Measurements from ENCODE around the gene TSPEAR.
A peak's percentile ranks its signal among the peaks of the same experiment; 100 is the strongest.

Gene TSPEAR

GRCh38 chr21:44492567-44493385 lies 218.6 kb downstream of the TSPEAR start:
- TF ChIP-seq HDGF (IDR thresholded peaks at IDR 0.05; ENCODE audit: borderline replicate concordance) (no peak), ELF4 (IDR thresholded peaks at IDR 0.05) (no peak), SUZ12 (IDR thresholded peaks at IDR 0.05) (no peak), PKNOX1 (IDR thresholded peaks at IDR 0.05) (no peak), FOXK2 (IDR thresholded peaks at IDR 0.05) (no peak), CTBP1 (IDR thresholded peaks at IDR 0.05; ENCODE audit: borderline replicate concordance) (no peak), TARDBP (IDR thresholded peaks at IDR 0.05) (no peak), FOXM1 (IDR thresholded peaks at IDR 0.05; ENCODE audit: borderline replicate concordance) (no peak), L3MBTL2 (conservative IDR thresholded peaks at IDR 0.05) (no peak), FOXA1 (IDR thresholded peaks at IDR 0.05) (no peak), BHLHE40 (IDR thresholded peaks at IDR 0.05; ENCODE audit: borderline replicate concordance) (no peak), ZNF384 (IDR thresholded peaks at IDR 0.05) (no peak), LEF1 (IDR thresholded peaks at IDR 0.05; ENCODE audit: borderline replicate concordance) (no peak)
- no peak for DNase-seq (ENCODE audit: extremely low spot score)
- ChIA-PET POLR2A (no interaction called here), CTCF (no interaction called here)

- no peak for TF ChIP-seq FOXM1 (IDR thresholded peaks at IDR 0.05; ENCODE audit: borderline replicate concordance)
- no peak for TF ChIP-seq BHLHE40 (IDR thresholded peaks at IDR 0.05; ENCODE audit: borderline replicate concordance)
- no peak for TF ChIP-seq FOXK2 (IDR thresholded peaks at IDR 0.05)
- no peak for TF ChIP-seq L3MBTL2 (conservative IDR thresholded peaks at IDR 0.05)
- TF ChIP-seq PKNOX1 (IDR thresholded peaks at IDR 0.05) = no peak
- ChIA-PET CTCF (interaction anchor here (0.6 kb wide), 1 partner anchor 516 kb away, joined by 5 read pairs; no protein-coding TSS in a partner anchor), POLR2A (no interaction called here)
- DNase-seq (ENCODE audit: extremely low spot score) = no peak
Observed at GRCh38 chr21:44490816-44491215, 220.6 kb downstream of the TSPEAR start.

- no peak for DNase-seq (ENCODE audit: extremely low spot score)
- ChIA-PET CTCF (interaction anchor here (0.6 kb wide), 1 partner anchor 515 kb away, joined by 5 read pairs; no protein-coding TSS in a partner anchor), POLR2A (no interaction called here)
- TF ChIP-seq FOXA1 (IDR thresholded peaks at IDR 0.05) (no peak), SP1 (IDR thresholded peaks at IDR 0.05) (no peak), ARNT (IDR thresholded peaks at IDR 0.05) (no peak), PKNOX1 (IDR thresholded peaks at IDR 0.05) (no peak)
Observed at GRCh38 chr21:44490405-44490804, 221.0 kb downstream of the TSPEAR start.

GRCh38 chr21:44489962-44490361 lies 221.4 kb downstream of the TSPEAR start:
- ChIA-PET CTCF (no interaction called here), POLR2A (no interaction called here)
- no peak for DNase-seq (ENCODE audit: extremely low spot score)
- no peak for TF ChIP-seq ARNT (IDR thresholded peaks at IDR 0.05)
- TF ChIP-seq SUZ12 (IDR thresholded peaks at IDR 0.05) = no peak
- no peak for TF ChIP-seq BHLHE40 (IDR thresholded peaks at IDR 0.05; ENCODE audit: borderline replicate concordance)
- no peak for TF ChIP-seq FOXM1 (IDR thresholded peaks at IDR 0.05; ENCODE audit: borderline replicate concordance)
- TF ChIP-seq LEF1 (IDR thresholded peaks at IDR 0.05; ENCODE audit: borderline replicate concordance) = no peak

- ChIA-PET POLR2A (no interaction called here), CTCF (no interaction called here)
- TF ChIP-seq SUZ12 (IDR thresholded peaks at IDR 0.05) = no peak
- TF ChIP-seq BHLHE40 (IDR thresholded peaks at IDR 0.05; ENCODE audit: borderline replicate concordance) = no peak
- no peak for TF ChIP-seq FOXK2 (IDR thresholded peaks at IDR 0.05)
- no peak for TF ChIP-seq ZNF384 (IDR thresholded peaks at IDR 0.05)
- TF ChIP-seq TARDBP (IDR thresholded peaks at IDR 0.05) = no peak
- TF ChIP-seq SP1 (IDR thresholded peaks at IDR 0.05) = no peak
- no peak for TF ChIP-seq NFRKB (IDR thresholded peaks at IDR 0.05)
- TF ChIP-seq PKNOX1 (IDR thresholded peaks at IDR 0.05) = no peak
- TF ChIP-seq ELF4 (IDR thresholded peaks at IDR 0.05) = no peak
- TF ChIP-seq FOXM1 (IDR thresholded peaks at IDR 0.05; ENCODE audit: borderline replicate concordance) = no peak
- TF ChIP-seq ARNT (IDR thresholded peaks at IDR 0.05) = no peak
- no peak for TF ChIP-seq CTBP1 (IDR thresholded peaks at IDR 0.05; ENCODE audit: borderline replicate concordance)
- no peak for TF ChIP-seq FOXA1 (IDR thresholded peaks at IDR 0.05)
- no peak for TF ChIP-seq LEF1 (IDR thresholded peaks at IDR 0.05; ENCODE audit: borderline replicate concordance)
- TF ChIP-seq HDGF (IDR thresholded peaks at IDR 0.05; ENCODE audit: borderline replicate concordance) = no peak
- TF ChIP-seq L3MBTL2 (conservative IDR thresholded peaks at IDR 0.05) = no peak
- DNase-seq (ENCODE audit: extremely low spot score) = peak; percentile 39
Observed at GRCh38 chr21:44487831-44488230, 223.5 kb downstream of the TSPEAR start.

- TF ChIP-seq ELF4 (IDR thresholded peaks at IDR 0.05) = no peak
- TF ChIP-seq ARNT (IDR thresholded peaks at IDR 0.05) = no peak
- no peak for TF ChIP-seq FOXA1 (IDR thresholded peaks at IDR 0.05)
- TF ChIP-seq SUZ12 (IDR thresholded peaks at IDR 0.05) = no peak
- no peak for TF ChIP-seq FOXM1 (IDR thresholded peaks at IDR 0.05; ENCODE audit: borderline replicate concordance)
- no peak for TF ChIP-seq TARDBP (IDR thresholded peaks at IDR 0.05)
- TF ChIP-seq L3MBTL2 (conservative IDR thresholded peaks at IDR 0.05) = no peak
- TF ChIP-seq SP1 (IDR thresholded peaks at IDR 0.05) = no peak
- no peak for TF ChIP-seq NFRKB (IDR thresholded peaks at IDR 0.05)
- no peak for TF ChIP-seq HDGF (IDR thresholded peaks at IDR 0.05; ENCODE audit: borderline replicate concordance)
- TF ChIP-seq ZNF384 (IDR thresholded peaks at IDR 0.05) = no peak
- TF ChIP-seq LEF1 (IDR thresholded peaks at IDR 0.05; ENCODE audit: borderline replicate concordance) = no peak
- no peak for TF ChIP-seq FOXK2 (IDR thresholded peaks at IDR 0.05)
- TF ChIP-seq PKNOX1 (IDR thresholded peaks at IDR 0.05) = no peak
- TF ChIP-seq CTBP1 (IDR thresholded peaks at IDR 0.05; ENCODE audit: borderline replicate concordance) = no peak
- no peak for TF ChIP-seq BHLHE40 (IDR thresholded peaks at IDR 0.05; ENCODE audit: borderline replicate concordance)
- CTCF ChIA-PET = no interaction called here
- POLR2A ChIA-PET = no interaction called here
- no peak for DNase-seq (ENCODE audit: extremely low spot score)
Observed at GRCh38 chr21:44486302-44486701, 225.1 kb downstream of the TSPEAR start.

Measured in HEK293T (cell line).